ENCODE results near the gene ZNF536. TPM values are rescaled to one million over a fixed set of nuclear protein-coding genes. Genes with fewer than 3 reads are reported as not detected.

ZNF536 gene
- total RNA-seq, 1 donor from 2014 or later = 0.43 TPM

- no peaks in the 10 kb centered on the region for H3K9me3 ChIP-seq (ENCODE audit: insufficient read depth, low read depth, low read length)
- Mint-ChIP-seq H3K4me1 (ENCODE audit: low read depth, unreplicated experiment) (no peaks in the 10 kb centered on the region), H3K4me3 (ENCODE audit: unreplicated experiment) (no peak overlapping the region), H3K27me3 (ENCODE audit: low read depth, unreplicated experiment) (peaks cover 30% of the 10 kb centered on the region), H3K36me3 (ENCODE audit: low read depth, unreplicated experiment) (no peaks in the 10 kb centered on the region), H3K27ac (ENCODE audit: unreplicated experiment) (no peak overlapping the region), H3K9me3 (ENCODE audit: unreplicated experiment) (peaks cover 7% of the 10 kb centered on the region)
- FAIRE-seq (no peak), DNase-seq (ENCODE audit: low read depth) (no peak)
- H3K27me3 ChIP-seq (ENCODE audit: insufficient read depth, low read length) = no peaks in the 10 kb centered on the region
- no peak overlapping the region for H3K9ac ChIP-seq (ENCODE audit: low read length)
- H3K36me3 ChIP-seq (ENCODE audit: insufficient read depth, low read length) = no peaks in the 10 kb centered on the region
- H3K4me3 ChIP-seq (ENCODE audit: insufficient read depth, low read depth, low read length) = no peak overlapping the region
- H3K79me2 ChIP-seq (ENCODE audit: insufficient read depth, low read length) = no peaks in the 10 kb centered on the region
- H2AFZ ChIP-seq (ENCODE audit: low read depth, low read length) = no peak overlapping the region
- no peak overlapping the region for H3K4me2 ChIP-seq (ENCODE audit: low read length)
- no peaks in the 10 kb centered on the region for H3K4me1 ChIP-seq (ENCODE audit: insufficient read depth, low read length)
- no peak overlapping the region for H3K27ac ChIP-seq (ENCODE audit: low read depth, low read length)
- TF ChIP-seq EZH2 (IDR thresholded peaks at IDR 0.05; ENCODE audit: insufficient read depth, low read length) = no peak
- no peak for TF ChIP-seq CTCF (IDR thresholded peaks at IDR 0.05; ENCODE audit: insufficient read depth, low read depth, low read length)
- no peaks in the 10 kb centered on the region for H4K20me1 ChIP-seq (ENCODE audit: insufficient read depth, low read length)
Measured at GRCh38 chr19:30330266-30330665, 41.9 kb upstream of the ZNF536 start.

- H3K79me2 ChIP-seq (ENCODE audit: insufficient read depth, low read length) = no peaks in the 10 kb centered on the region
- H3K4me2 ChIP-seq (ENCODE audit: low read length) = no peak overlapping the region
- Mint-ChIP-seq H3K4me3 (ENCODE audit: unreplicated experiment) (no peak overlapping the region), H3K9me3 (ENCODE audit: unreplicated experiment) (peaks cover 6% of the 10 kb centered on the region), H3K27me3 (ENCODE audit: low read depth, unreplicated experiment) (peaks cover 28% of the 10 kb centered on the region), H3K27ac (ENCODE audit: unreplicated experiment) (no peak overlapping the region), H3K4me1 (ENCODE audit: low read depth, unreplicated experiment) (no peaks in the 10 kb centered on the region), H3K36me3 (ENCODE audit: low read depth, unreplicated experiment) (no peaks in the 10 kb centered on the region)
- no peak for TF ChIP-seq EZH2 (IDR thresholded peaks at IDR 0.05; ENCODE audit: insufficient read depth, low read length)
- TF ChIP-seq CTCF (IDR thresholded peaks at IDR 0.05; ENCODE audit: insufficient read depth, low read depth, low read length) = no peak
- FAIRE-seq = no peak
- no peak overlapping the region for H2AFZ ChIP-seq (ENCODE audit: low read depth, low read length)
- no peaks in the 10 kb centered on the region for H3K27me3 ChIP-seq (ENCODE audit: insufficient read depth, low read length)
- H3K27ac ChIP-seq (ENCODE audit: low read depth, low read length) = no peak overlapping the region
- DNase-seq (ENCODE audit: low read depth) = no peak
- peaks cover 4% of the 10 kb centered on the region for H3K9me3 ChIP-seq (ENCODE audit: insufficient read depth, low read depth, low read length)
- no peak overlapping the region for H3K9ac ChIP-seq (ENCODE audit: low read length)
- H3K4me3 ChIP-seq (ENCODE audit: insufficient read depth, low read depth, low read length) = no peak overlapping the region
- H3K4me1 ChIP-seq (ENCODE audit: insufficient read depth, low read length) = no peaks in the 10 kb centered on the region
- no peaks in the 10 kb centered on the region for H3K36me3 ChIP-seq (ENCODE audit: insufficient read depth, low read length)
- H4K20me1 ChIP-seq (ENCODE audit: insufficient read depth, low read length) = no peaks in the 10 kb centered on the region
Measured at GRCh38 chr19:30332445-30333234, 39.5 kb upstream of the ZNF536 start.

Data from astrocyte (in vitro differentiated cells and primary cell).